ENCODE data around the gene TMEM243. TPM values are rescaled to one million over a fixed set of nuclear protein-coding genes. Genes with fewer than 3 reads are reported as not detected.
A peak's percentile ranks its signal among the peaks of the same experiment; 100 is the strongest.

TMEM243 gene
- total and polyA plus RNA-seq, 2 of the 13 experiments (the other 11 are each of a cell fraction or from before 2014, with no cell fraction given) = 25.1 to 31.2 TPM

GRCh38 chr7:87220026-87220733 is 648 bp upstream of the TMEM243 start (continued):
- TF ChIP-seq TFDP1 (CRISPR knock-in tag; IDR thresholded peaks at IDR 0.05; ENCODE audit: borderline replicate concordance) (peak; percentile 30; the same call in 1 of the 2 replicates), ZBTB2 (CRISPR knock-in tag; IDR thresholded peaks at IDR 0.05; ENCODE audit: low read depth) (0 out of 2 replicates have a peak, but pooled peaks have one; percentile 11), GRHL1 (CRISPR knock-in tag; conservative IDR thresholded peaks at IDR 0.05) (no peak), ZNF709 (CRISPR knock-in tag; IDR thresholded peaks at IDR 0.05) (peak; percentile 90; the same call in 1 of the 2 replicates), ZBED4 (CRISPR knock-in tag; IDR thresholded peaks at IDR 0.05; ENCODE audit: borderline replicate concordance) (peak; percentile 86; the same call in 1 of the 2 replicates), ZNF260 (CRISPR knock-in tag; IDR thresholded peaks at IDR 0.05; ENCODE audit: borderline replicate concordance, low read depth) (no peak), ZNF75D (CRISPR knock-in tag; IDR thresholded peaks at IDR 0.05; ENCODE audit: borderline replicate concordance) (no peak), MIER3 (CRISPR knock-in tag; IDR thresholded peaks at IDR 0.05; ENCODE audit: borderline replicate concordance) (no peak), POGZ (CRISPR knock-in tag; IDR thresholded peaks at IDR 0.05) (peak; percentile 81), SRSF1 (optimal IDR thresholded peaks at IDR 0.05; ENCODE audit: low read depth, low read length) (peak; percentile 71), MEF2D (CRISPR knock-in tag; IDR thresholded peaks at IDR 0.05) (no peak), ZNF674 (CRISPR knock-in tag; IDR thresholded peaks at IDR 0.05; ENCODE audit: low read depth) (no peak), YEATS2 (CRISPR knock-in tag; IDR thresholded peaks at IDR 0.05; ENCODE audit: borderline replicate concordance) (0 out of 2 replicates have a peak, but pooled peaks have one; percentile 26), SRY (CRISPR knock-in tag; IDR thresholded peaks at IDR 0.05) (peak; percentile 46; the same call in 1 of the 2 replicates), HBP1 (CRISPR knock-in tag; IDR thresholded peaks at IDR 0.05; ENCODE audit: low read depth) (peak; percentile 80; the same call in 1 of the 2 replicates), HOXA3 (CRISPR knock-in tag; IDR thresholded peaks at IDR 0.05) (0 out of 2 replicates have a peak, but pooled peaks have one; percentile 34)
